Stomach smooth muscle (tissue), 2 donors: Measurements from ENCODE around the gene RHOJ.

Experiments used
- H3K27ac ChIP-seq: one replicate; pipeline ENCODE4 v1.7.0; 2013; ENCODE audit warnings: mild to moderate bottlenecking, low read length, inconsistent platforms
- H3K27me3 ChIP-seq, 2 donors: one replicate each; pipeline ENCODE4 v1.7.0; 2013; ENCODE audit warnings: low read length in 2 of 2; ENCODE audit not compliant: insufficient read depth in 2 of 2, control insufficient read depth in 1 of 2
- H3K36me3 ChIP-seq, 2 donors: one replicate each; pipeline ENCODE4 v1.7.0; 2013; ENCODE audit warnings: low read length in 2 of 2; ENCODE audit not compliant: control insufficient read depth in 2 of 2, insufficient read depth in 2 of 2
- H3K4me1 ChIP-seq: one replicate; pipeline ENCODE4 v1.7.0; 2013; ENCODE audit warnings: low read length; ENCODE audit not compliant: control insufficient read depth, insufficient read depth
- H3K4me3 ChIP-seq, 2 donors: one replicate each; pipeline ENCODE4 v1.7.0; 2013; ENCODE audit warnings: low read length in 2 of 2
- H3K9ac ChIP-seq, 2 donors: one replicate each; pipeline ENCODE4 v1.7.0; 2013; ENCODE audit warnings: low read length in 2 of 2, mild to moderate bottlenecking in 1 of 2
- H3K9me3 ChIP-seq, 2 donors: one replicate each; pipeline ENCODE4 v1.7.0; 2013; ENCODE audit warnings: low read length in 2 of 2; ENCODE audit not compliant: control insufficient read depth in 2 of 2
- donor health status: healthy.
- donor health status: Pancreatic carcinoma.

Gene RHOJ

GRCh38 chr14:63228217-63228616 lies 24.0 kb downstream of the RHOJ start:
- H3K9me3 ChIP-seq = no peaks in the 10 kb centered on the region
- H3K9ac ChIP-seq = no peak overlapping the region
- H3K27me3 ChIP-seq = no peaks in the 10 kb centered on the region
- H3K27ac ChIP-seq = no peak overlapping the region
- H3K36me3 ChIP-seq = no peaks in the 10 kb centered on the region
- H3K4me1 ChIP-seq = peaks cover 7% of the 10 kb centered on the region
- H3K4me3 ChIP-seq = no peak overlapping the region

- H3K9ac ChIP-seq = no peak overlapping the region
Measured at GRCh38 chr14:63229330-63230059, 25.3 kb downstream of the RHOJ start.

GRCh38 chr14:63231766-63232165 lies 27.5 kb downstream of the RHOJ start:
- no peak overlapping the region for H3K4me3 ChIP-seq
- H3K9ac ChIP-seq = no peak overlapping the region
- H3K36me3 ChIP-seq = no peaks in the 10 kb centered on the region
- no peaks in the 10 kb centered on the region for H3K4me1 ChIP-seq
- H3K27me3 ChIP-seq = no peaks in the 10 kb centered on the region
- no peak overlapping the region for H3K27ac ChIP-seq
- H3K9me3 ChIP-seq = no peaks in the 10 kb centered on the region

More at GRCh38 chr14:63229330-63230059, 25.3 kb downstream of the RHOJ start:
- no peak overlapping the region for H3K27ac ChIP-seq
- no peaks in the 10 kb centered on the region for H3K27me3 ChIP-seq
- no peaks in the 10 kb centered on the region for H3K36me3 ChIP-seq
- no peak overlapping the region for H3K4me3 ChIP-seq
- no peaks in the 10 kb centered on the region for H3K4me1 ChIP-seq
- no peaks in the 10 kb centered on the region for H3K9me3 ChIP-seq

GRCh38 chr14:63237791-63238190 lies 33.5 kb downstream of the RHOJ start:
- Histone ChIP-seq H3K9me3 (no peaks in the 10 kb centered on the region), H3K4me1 (peaks cover 7% of the 10 kb centered on the region), H3K4me3 (no peak overlapping the region), H3K27me3 (no peaks in the 10 kb centered on the region), H3K27ac (no peak overlapping the region), H3K36me3 (no peaks in the 10 kb centered on the region), H3K9ac (no peak overlapping the region)

GRCh38 chr14:63240221-63240620 lies 36.0 kb downstream of the RHOJ start:
- Histone ChIP-seq H3K36me3 (no peaks in the 10 kb centered on the region), H3K4me3 (no peak overlapping the region), H3K27me3 (no peaks in the 10 kb centered on the region), H3K4me1 (peaks cover 7% of the 10 kb centered on the region), H3K9ac (no peak overlapping the region), H3K9me3 (no peaks in the 10 kb centered on the region), H3K27ac (no peak overlapping the region)

GRCh38 chr14:63241096-63241495 lies 36.9 kb downstream of the RHOJ start:
- no peaks in the 10 kb centered on the region for H3K36me3 ChIP-seq
- no peaks in the 10 kb centered on the region for H3K9me3 ChIP-seq
- no peak overlapping the region for H3K9ac ChIP-seq
- no peak overlapping the region for H3K27ac ChIP-seq
- H3K27me3 ChIP-seq = no peaks in the 10 kb centered on the region
- no peak overlapping the region for H3K4me3 ChIP-seq
- peaks cover 12% of the 10 kb centered on the region for H3K4me1 ChIP-seq

- Histone ChIP-seq H3K9ac (no peak overlapping the region), H3K36me3 (no peaks in the 10 kb centered on the region), H3K4me3 (no peak overlapping the region), H3K27me3 (no peaks in the 10 kb centered on the region), H3K4me1 (peaks cover 25% of the 10 kb centered on the region), H3K9me3 (no peaks in the 10 kb centered on the region), H3K27ac (no peak overlapping the region)
Measured at GRCh38 chr14:63243646-63244045, 39.4 kb downstream of the RHOJ start.

- no peaks in the 10 kb centered on the region for H3K27me3 ChIP-seq
- no peak overlapping the region for H3K27ac ChIP-seq
- H3K4me3 ChIP-seq = no peak overlapping the region
- H3K36me3 ChIP-seq = peaks cover 0 to 2% of the 10 kb centered on the region in 2 donors
- H3K9ac ChIP-seq = no peak overlapping the region
- H3K9me3 ChIP-seq = no peaks in the 10 kb centered on the region
- H3K4me1 ChIP-seq = peaks cover 35% of the 10 kb centered on the region
Measured at GRCh38 chr14:63245893-63246292, 41.6 kb downstream of the RHOJ start.

- peak overlapping the region in 1 of 2 donors; percentile 45 for H3K4me3 ChIP-seq
- peaks cover 0 to 2% of the 10 kb centered on the region in 2 donors for H3K36me3 ChIP-seq
- peak overlapping the region; percentile 64 for H3K27ac ChIP-seq
- no peaks in the 10 kb centered on the region for H3K27me3 ChIP-seq
- no peaks in the 10 kb centered on the region for H3K9me3 ChIP-seq
- no peak overlapping the region for H3K9ac ChIP-seq
- peaks cover 28% of the 10 kb centered on the region for H3K4me1 ChIP-seq
Measured at GRCh38 chr14:63248211-63248610, 44.0 kb downstream of the RHOJ start.

- Histone ChIP-seq H3K9me3 (no peaks in the 10 kb centered on the region), H3K4me3 (peak overlapping the region; percentile 16 to 45), H3K27ac (peak overlapping the region; percentile 64), H3K9ac (no peak overlapping the region), H3K4me1 (peaks cover 31% of the 10 kb centered on the region), H3K27me3 (no peaks in the 10 kb centered on the region), H3K36me3 (peaks cover 0 to 2% of the 10 kb centered on the region in 2 donors)
Measured at GRCh38 chr14:63249092-63249491, 44.8 kb downstream of the RHOJ start.

GRCh38 chr14:63257299-63257698 lies 53.1 kb downstream of the RHOJ start:
- no peaks in the 10 kb centered on the region for H3K27me3 ChIP-seq
- peaks cover 4% of the 10 kb centered on the region for H3K4me1 ChIP-seq
- peaks cover 0 to 3% of the 10 kb centered on the region in 2 donors for H3K36me3 ChIP-seq
- H3K27ac ChIP-seq = no peak overlapping the region
- H3K9ac ChIP-seq = no peak overlapping the region
- no peak overlapping the region for H3K4me3 ChIP-seq
- H3K9me3 ChIP-seq = no peaks in the 10 kb centered on the region
